Activated CD4-positive, alpha-beta T cell treated with anti-CD3 and anti-CD28 coated beads, Interleukin-2, amount 50 U/mL, for 48 hours (primary cell): ENCODE data around the gene GDAP2.

Source experiments
- DNase-seq, 2 experiments: peaks; one replicate each; pipeline ENCODE4 v3.0.0-alpha.2; 2020

The GDAP2 gene

DNA sequence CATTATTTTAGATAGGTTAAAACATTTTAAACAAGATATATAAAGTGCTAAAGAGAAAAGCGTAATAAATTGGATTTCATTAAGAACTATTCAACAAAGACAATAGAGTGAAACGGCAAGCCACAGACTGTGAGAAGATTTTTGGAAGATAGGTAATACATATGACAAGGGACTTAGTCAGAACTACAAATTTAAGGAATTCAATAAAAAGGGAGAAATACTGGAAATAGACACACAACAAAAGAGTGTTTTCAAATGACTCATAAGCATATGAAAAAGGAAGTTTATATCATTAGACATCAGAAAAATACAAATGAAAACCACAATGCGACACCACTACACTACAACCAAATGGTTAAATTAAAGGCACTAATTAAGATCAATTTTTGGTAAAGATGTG lies 90.5 kb downstream of the GDAP2 start:
- no peak for DNase-seq

DNA sequence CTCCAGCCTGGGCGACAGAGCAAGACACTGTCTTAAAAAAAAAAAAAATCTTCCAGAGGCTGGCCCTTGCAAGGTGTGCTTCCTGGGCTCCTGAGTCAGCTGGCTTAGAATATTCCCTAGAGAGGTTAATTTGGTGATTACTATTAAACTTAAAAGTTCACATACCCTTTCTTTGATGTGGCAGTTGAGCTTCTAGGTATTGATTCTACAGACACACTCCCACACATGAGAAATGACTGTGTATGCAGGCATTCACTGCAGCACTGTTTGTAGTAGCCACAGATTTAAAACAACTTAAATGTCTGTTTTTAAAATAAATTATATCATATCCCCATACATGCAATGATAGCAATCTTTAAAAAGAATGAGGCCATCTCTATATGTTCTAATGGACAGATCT lies 93.4 kb downstream of the GDAP2 start:
- DNase-seq = no peak

DNA sequence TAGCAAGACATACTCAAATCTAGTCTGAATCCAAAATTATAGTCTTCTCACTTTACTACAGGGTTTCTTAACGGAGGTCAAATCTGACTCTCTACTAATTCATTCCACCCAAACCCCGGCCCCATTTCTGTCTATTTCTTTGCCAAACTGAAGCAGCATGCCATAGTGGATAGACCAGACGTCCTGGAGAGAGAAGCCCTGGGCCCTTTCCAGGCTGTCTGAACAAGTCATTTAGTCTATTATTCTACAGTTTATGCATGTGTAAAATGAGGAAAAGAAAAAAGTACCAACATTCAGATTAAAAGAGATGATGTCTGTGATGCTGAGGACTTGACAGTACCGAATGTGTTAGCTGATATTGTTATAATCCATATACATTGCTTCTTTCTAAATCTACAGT lies 95.0 kb downstream of the GDAP2 start:
- no peak for DNase-seq

DNA sequence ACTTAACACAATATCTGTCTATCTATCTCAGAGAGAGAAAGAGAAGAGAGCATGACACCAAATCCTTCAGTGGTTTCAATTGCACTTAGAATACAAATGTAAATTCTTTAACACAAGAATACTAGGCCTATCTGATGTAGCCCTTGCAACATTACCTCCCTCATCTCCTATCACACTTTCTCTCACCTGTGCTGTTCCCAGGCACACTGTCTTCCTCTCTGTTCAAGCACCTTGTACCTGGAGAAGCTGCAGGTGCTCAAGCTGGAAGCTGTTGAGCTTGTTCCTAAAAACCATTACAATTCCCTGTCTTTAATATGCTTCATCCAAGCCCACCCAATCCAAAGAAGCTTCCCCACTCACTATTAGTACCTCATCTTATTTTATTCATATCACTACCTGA lies 97.0 kb downstream of the GDAP2 start:
- DNase-seq = no peak

DNA sequence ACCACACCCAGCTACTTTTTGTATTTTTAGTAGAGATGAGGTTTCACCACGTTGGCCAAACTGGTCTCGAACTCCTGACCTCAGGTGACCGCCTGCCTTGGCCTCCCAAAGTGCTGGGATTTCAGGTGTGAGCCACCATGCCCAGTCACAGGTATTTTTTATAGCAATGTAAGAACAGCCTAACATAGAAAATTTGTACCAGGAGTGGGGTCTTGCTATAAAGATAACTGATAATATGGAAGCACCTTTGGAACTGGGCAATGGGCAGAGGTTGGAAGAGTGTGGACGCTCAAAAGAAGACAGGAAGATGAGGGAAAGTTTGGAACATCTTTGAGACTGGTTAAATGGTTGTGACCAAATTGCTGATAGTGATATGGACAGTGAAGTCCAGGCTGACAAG lies 99.2 kb downstream of the GDAP2 start:
- DNase-seq = no peak

DNA sequence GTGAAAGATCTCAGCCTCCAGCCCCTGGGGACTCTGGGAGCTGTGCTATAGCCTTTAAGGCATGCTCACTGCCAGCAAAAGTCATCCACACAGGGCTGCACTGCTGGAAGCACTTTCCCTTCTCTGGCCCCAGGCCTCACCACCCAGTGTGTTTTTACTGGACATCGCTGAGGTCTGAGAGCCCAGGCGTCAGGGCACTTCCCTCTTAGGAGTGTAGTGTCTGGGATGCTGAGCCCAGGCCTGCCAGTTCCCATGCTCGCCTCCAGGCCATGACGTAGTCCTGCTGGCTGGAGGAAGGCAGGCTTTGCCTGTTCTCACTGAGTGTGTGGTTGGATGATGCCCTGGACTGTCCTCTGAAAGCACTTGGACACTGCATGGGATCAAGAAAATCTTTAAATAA lies 101.2 kb downstream of the GDAP2 start:
- no peak for DNase-seq

DNA sequence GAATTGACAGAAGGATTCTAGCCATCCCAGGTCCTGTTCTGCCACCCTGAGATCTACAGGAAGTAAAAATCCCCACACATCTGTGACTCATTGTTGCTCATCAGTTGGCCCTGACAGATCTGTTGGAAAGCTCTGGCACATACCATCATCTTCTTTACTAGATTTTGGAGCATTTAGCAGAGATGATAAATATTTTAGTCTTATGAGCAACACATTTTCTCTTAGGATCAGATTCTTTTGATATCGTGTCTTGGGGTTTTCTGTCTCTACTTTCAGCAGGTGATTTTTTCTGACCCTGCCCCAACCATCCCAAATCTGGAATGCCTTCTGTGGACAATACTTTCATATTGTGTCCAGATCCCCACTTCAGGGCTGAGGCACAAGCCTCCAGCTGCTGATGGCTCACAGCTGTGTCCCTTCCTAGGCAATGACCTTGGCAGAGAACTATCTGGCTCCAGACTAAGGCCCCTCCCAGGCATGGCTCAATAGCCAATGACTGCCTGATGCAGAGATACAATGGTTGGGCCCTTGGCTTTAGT lies 102.8 kb downstream of the GDAP2 start:
- DNase-seq = no peak

DNA sequence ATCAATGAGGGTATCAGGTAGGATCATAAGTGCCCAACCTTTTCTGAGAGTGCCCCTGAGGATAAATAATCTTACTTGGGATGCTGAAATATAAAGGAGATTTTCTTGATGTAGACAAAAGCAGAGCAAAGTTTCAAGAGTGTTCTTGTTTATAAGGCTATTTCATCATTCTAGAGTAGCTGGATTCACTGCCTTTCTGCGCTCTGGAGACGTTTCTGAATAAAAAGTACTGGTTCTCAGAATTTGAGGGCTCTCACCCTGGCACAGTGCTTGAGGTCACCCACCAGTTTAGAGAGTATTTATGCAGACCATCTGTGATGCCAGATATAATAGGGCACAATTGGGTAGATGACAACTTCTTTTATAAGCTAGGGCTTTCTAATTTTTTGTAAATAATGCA lies 103.3 kb downstream of the GDAP2 start:
- no peak for DNase-seq

DNA sequence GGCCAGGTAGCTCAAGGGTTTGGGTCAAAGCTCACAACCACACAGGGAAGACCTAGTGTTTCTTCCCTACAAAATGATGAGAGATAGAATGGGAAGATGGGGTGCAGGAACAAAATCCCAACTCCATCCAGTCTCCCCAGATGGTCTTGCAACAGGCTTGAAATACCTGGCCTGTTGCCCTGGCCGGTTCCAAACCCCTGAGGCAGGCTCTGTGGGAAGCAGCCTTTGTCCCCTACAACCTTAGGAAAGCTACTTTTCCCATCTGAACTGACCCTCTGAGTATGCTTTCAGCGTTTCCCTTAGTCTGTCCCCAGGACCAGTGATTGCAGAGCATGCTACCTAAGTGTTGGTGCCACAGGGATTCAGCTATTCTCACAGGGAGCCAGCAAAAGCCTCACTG lies 104.0 kb downstream of the GDAP2 start:
- no peak for DNase-seq

DNA sequence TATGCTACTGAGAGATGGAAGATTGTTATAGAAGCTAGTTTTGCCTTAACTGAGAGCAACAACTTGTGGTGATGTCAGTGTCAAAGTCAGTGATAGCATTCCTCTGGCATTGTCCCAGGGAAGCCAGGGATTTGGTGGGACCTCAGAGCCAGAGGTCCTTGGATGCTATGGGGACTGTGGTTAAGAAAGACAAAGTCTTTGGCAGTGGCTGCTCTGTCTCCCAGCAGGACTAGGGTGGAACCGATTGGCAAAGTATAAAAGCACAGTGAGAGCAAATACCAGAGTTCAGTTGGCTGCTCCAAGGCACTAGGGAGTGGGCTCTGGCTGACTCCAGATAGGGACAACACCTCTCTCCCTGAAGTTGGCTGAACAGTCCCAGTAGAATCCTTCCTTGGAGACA lies 104.8 kb downstream of the GDAP2 start:
- no peak for DNase-seq

DNA sequence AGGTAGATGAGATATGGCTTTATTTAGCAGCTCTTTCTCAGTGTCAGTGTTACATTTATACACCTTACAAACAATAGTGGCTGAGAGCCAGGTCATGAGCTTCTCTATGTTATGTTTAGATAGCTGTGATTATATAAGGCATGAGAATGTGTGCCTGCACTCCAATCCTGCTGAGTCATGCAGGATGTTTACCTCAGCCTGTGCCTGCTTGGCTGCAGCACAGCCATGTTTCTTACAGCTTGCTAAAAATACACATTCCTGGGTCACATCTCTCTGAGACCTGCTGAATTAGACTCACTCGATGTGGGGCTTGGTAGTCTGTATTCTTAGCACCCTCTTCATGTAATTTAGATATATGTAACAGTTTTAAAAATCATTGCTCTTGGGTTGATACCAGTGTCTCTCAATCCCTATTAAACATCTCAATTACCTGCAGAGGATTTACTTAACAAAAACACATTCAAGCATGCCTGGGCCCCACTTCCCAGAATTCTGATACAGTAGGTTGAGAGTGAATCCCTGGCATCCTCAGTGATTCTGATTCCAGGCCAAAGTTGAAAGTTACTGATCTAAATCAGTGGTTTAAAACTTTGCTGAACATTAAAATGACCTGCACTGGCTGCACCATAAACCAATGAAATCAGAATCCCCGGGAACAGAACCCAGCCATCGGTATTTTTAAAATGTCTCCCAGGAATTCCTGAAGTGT lies 107.5 kb downstream of the GDAP2 start:
- DNase-seq = no peak

DNA sequence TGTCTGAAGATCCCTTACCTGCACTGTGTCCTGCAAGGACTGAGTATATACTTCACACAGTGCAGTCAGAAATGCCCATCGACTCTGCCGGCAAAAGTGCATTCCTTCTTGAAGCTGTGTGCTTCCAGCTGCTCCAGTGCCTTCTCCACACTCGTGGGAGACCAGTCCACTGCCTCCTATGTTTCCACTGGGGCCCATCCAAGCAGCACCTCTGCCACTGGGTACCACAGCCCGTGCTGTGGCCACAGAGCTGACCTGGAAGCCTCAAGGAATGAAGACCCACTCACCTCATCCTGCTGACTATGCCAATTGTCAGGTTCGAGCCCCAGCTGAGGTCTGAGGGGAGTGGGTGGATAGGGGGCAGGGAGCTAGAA lies 108.1 kb downstream of the GDAP2 start:
- no peak for DNase-seq

DNA sequence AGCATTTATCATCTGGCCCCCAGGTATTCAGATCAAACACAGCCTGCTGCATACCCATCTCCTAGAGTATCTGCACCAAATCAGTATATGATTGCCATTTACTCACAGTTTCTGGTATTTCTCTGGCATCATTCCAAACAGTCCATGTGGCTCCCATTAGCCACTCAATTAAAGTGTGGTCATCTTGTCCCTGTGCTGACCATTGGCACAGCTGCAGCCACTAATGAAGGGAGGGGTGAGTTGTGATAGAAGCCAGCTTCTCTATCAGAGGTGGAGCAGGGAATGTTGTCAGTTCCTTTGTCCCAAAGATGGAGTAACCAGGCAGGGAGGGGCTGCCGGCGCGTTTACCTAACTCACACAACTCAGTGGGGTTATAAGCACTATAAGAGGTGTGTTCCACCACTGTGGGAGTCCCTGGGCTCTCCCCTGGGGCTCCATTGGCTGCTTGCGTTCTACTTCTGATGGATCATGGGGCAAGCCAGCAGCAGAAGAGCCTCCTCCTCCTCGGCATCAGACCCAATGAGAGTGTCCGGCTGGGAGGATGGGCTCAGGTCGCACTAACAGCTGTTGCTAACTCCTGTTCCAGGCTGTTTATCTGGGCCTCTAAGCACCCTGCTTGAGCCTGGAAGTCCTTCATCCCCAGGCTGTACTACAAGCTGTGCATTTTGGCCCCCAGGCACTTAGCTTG lies 108.6 kb downstream of the GDAP2 start:
- no peak for DNase-seq

DNA sequence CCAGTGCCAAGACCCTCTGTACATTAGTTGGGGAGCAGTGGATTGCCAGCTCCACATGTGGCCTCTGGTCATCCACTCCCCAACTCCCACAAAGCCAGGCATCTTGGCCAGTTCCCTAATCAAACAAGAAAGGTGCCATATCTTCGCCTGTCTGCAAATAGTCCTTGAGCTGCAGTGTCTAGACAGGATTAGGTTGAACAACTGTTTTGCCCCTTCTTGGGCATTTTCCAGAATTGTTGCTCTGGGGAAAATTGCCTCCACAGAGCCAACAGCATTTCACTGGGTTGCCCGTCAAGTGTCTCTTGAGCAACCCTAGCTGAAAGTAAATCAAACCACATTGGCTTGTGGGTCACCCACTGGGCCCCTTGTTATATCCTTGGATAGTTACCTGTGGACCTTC lies 109.3 kb downstream of the GDAP2 start:
- no peak for DNase-seq

DNA sequence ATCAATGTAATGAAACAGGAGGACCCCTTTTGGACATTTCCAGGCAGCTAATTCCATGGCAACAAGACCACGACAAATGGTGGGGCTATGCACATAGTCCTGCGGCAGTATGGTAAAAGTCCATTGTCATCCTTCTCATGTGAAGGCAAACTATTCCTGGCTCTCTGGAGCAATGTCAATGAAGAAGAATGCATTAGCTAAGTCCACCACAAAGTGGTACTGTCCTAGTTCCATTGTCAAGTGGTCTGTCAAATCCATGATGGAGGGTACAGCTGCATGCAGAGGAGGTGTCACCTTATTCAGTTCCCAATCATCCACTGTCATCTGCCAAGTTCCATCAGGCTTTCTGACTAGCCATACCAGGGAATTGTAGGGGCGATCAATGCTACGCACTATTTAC lies 110.1 kb downstream of the GDAP2 start:
- no peak for DNase-seq

DNA sequence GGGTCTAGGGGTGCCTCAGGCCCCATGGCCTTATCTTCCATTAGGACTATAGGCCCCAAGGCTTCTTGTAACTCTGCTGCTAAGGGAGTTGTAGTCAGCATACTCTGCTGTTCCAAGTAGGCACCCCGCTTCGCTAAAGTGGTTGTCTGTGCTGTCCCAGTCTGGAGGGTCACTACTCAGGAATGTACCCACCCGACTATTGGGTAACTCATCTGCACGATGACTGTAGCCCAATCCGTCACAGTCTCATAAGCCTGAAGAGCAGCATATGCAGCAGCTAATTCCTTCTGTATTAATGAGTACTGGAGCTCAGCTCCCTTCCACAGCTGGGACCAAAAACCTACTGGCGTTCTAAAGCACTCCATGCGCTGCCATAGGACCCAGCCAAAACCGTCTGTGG lies 111.0 kb downstream of the GDAP2 start:
- no peak for DNase-seq

DNA sequence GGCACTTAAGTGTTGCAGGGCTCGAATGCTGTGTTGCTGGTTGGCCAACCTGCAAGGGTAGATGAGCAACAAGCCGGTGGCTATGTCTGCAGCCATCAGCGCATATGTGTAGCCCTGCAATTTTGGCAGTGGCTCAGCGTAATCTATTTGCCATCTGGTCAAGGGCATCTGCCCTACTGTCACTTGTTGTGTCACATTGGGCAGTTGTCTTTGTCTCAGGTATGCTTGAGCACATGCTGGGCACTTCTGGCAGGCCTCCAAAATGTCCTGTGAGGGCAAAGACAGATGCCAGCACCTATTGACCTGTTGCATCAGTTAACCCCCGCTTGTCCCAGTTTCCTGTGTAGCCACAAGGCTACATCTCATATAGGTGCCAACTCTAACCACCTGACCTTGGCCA lies 111.8 kb downstream of the GDAP2 start:
- DNase-seq = no peak

DNA sequence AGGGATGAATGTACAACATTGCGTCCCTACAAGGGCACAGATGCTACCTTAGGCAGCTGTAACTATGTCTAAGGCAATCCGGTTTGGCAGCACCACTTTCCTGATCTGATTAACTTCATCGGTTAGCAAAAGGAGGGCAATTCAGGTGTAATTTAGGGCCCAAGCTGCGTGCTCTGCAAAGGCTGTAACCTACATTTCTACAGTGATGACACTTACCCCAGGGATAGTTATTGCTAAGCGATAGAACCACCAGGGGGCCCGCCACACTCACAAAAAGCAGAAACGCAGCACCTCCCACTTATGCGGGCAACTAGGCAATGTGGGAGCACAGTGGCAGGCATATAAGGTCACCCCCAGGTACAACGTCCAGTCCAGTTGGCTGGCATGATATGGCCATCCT lies 113.5 kb downstream of the GDAP2 start:
- no peak for DNase-seq

DNA sequence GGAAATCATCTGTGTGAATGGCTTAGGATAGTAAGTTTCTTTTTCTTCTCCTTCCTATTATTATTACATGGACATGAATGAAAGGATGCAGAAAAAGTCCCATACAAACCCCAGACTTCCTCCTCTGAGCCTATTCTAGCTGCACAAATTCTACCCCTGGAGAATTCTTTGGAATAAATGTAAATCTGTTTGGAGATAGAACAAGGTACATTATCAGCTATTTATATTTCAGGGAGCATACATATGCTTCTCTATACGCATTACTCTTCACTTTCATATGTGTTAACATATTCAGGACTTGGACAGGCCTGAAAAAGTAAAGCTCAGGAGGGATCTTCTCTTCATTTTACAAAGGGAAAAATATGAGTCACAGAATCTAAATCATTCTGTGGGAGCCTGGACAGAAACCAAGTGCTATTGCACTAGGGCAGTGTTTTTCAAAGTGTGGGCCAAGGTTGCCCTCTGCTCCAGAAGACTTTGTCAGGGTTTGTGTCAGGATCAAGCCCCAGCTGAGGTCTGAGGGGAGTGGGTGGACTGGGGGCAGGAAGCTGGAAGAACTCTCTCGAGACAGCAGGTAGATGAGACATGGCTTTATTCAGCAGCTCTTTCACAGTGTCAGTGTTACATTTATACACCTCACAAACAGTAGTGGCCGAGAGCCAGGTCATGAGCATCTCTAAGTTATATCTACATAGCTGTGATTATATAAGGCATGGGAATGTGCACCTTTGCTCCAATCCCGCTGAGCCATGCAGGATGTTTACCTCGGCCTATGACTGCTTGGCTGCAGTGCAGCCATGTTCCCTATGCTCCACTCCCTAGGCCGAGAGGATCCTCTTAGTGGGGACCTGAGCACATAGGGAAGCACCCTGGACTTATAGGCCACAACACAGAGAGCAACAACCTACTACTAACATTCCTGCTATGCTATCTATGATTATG lies 114.3 kb downstream of the GDAP2 start:
- DNase-seq = no peak
